Iris pigment epithelial cell (primary cell): ENCODE data around the gene LRBA.

Source experiments
- DNase-seq: peaks from one replicate; pipeline ENCODE4 v3.0.0-alpha.2; 2011; ENCODE audit warnings: low read depth

LRBA gene

GRCh38 chr4:150366487-150366999 lies 648.5 kb downstream of the LRBA start:
- DNase-seq, result no peak

- DNase-seq, result peak; percentile 36
Measured at GRCh38 chr4:150363721-150364688, 651.1 kb downstream of the LRBA start.

- DNase-seq, result no peak
Measured at GRCh38 chr4:150358691-150359090, 656.4 kb downstream of the LRBA start.

GRCh38 chr4:150357829-150358228 lies 657.3 kb downstream of the LRBA start:
- DNase-seq, result no peak

GRCh38 chr4:150355858-150356455 lies 659.1 kb downstream of the LRBA start:
- DNase-seq, result no peak

- DNase-seq, result no peak
Measured at GRCh38 chr4:150355418-150355817, 659.7 kb downstream of the LRBA start.

- DNase-seq, result no peak
Measured at GRCh38 chr4:150354214-150354796, 660.8 kb downstream of the LRBA start.

GRCh38 chr4:150348079-150348478 lies 667.0 kb downstream of the LRBA start:
- peak; percentile 66 for DNase-seq

- no peak for DNase-seq
Measured at GRCh38 chr4:150345207-150345744, 669.8 kb downstream of the LRBA start.

GRCh38 chr4:150343796-150344195 lies 671.3 kb downstream of the LRBA start:
- no peak for DNase-seq

- DNase-seq, result no peak
Measured at GRCh38 chr4:150342945-150343344, 672.1 kb downstream of the LRBA start.

GRCh38 chr4:150337734-150338133 lies 677.4 kb downstream of the LRBA start:
- peak; percentile 55 for DNase-seq

GRCh38 chr4:150336676-150337412 lies 678.2 kb downstream of the LRBA start:
- no peak for DNase-seq

GRCh38 chr4:150332961-150333360 lies 682.1 kb downstream of the LRBA start:
- DNase-seq, result no peak

- peak; percentile 37 for DNase-seq
Measured at GRCh38 chr4:150332086-150332485, 683.0 kb downstream of the LRBA start.

- no peak for DNase-seq
Measured at GRCh38 chr4:150329373-150329772, 685.7 kb downstream of the LRBA start.

GRCh38 chr4:150328496-150328895 lies 686.6 kb downstream of the LRBA start:
- no peak for DNase-seq

GRCh38 chr4:150327262-150327780 lies 687.8 kb downstream of the LRBA start:
- no peak for DNase-seq

GRCh38 chr4:150325872-150326271 lies 689.2 kb downstream of the LRBA start:
- DNase-seq, result no peak

GRCh38 chr4:150323406-150324325 lies 691.4 kb downstream of the LRBA start:
- DNase-seq, result no peak
